ENCODE measurements around the gene TAB3.
"Not testable (repeated sequence)": the region's sequence is repeated elsewhere in the genome, so short reads cannot be mapped to it uniquely, and the experiment has no call there.

TAB3 gene

GRCh38 chrX:30806187-30806728 is 82.8 kb downstream of the TAB3 start:
- DNase-seq: no peak

GRCh38 chrX:30804462-30804861 is 84.6 kb downstream of the TAB3 start:
- no peak for DNase-seq

- DNase-seq: no peak
These were observed 88.2 kb downstream of the TAB3 start for GRCh38 chrX:30800901-30801300.

GRCh38 chrX:30799327-30799726 is 89.7 kb downstream of the TAB3 start:
- DNase-seq: no peak

GRCh38 chrX:30798810-30799209 is 90.2 kb downstream of the TAB3 start:
- no peak for DNase-seq

GRCh38 chrX:30797301-30797700 is 91.8 kb downstream of the TAB3 start:
- DNase-seq: not testable (repeated sequence)

GRCh38 chrX:30795981-30796958 is 92.8 kb downstream of the TAB3 start:
- no peak for DNase-seq

- no peak for DNase-seq
These were observed 94.6 kb downstream of the TAB3 start for GRCh38 chrX:30794497-30794896.

- no peak for DNase-seq
These were observed 95.3 kb downstream of the TAB3 start for GRCh38 chrX:30793767-30794103.

GRCh38 chrX:30793075-30793766 is 95.8 kb downstream of the TAB3 start:
- DNase-seq: no peak

GRCh38 chrX:30791296-30792278 is 97.5 kb downstream of the TAB3 start:
- DNase-seq: no peak

GRCh38 chrX:30787012-30787411 is 102.0 kb downstream of the TAB3 start:
- no peak for DNase-seq

- DNase-seq: no peak
These were observed 102.7 kb downstream of the TAB3 start for GRCh38 chrX:30786374-30786773.

GRCh38 chrX:30781711-30782444 is 107.2 kb downstream of the TAB3 start:
- no peak for DNase-seq

- DNase-seq: no peak
These were observed 109.5 kb downstream of the TAB3 start for GRCh38 chrX:30779453-30780030.

- DNase-seq: no peak
These were observed 111.5 kb downstream of the TAB3 start for GRCh38 chrX:30777575-30777974.
